H1 (cell line): Measurements from ENCODE around the gene TSPAN6.

Experiments used
- CBX8 ChIP-seq: fragments of 300-800, 300-1000 bp; sonication (generic); IDR thresholded peaks from 2 replicates; pipeline ENCODE4 v1.7.1; 2016; ENCODE audit warnings: low read depth, low read length, borderline replicate concordance
- CEBPB ChIP-seq: IDR thresholded peaks from 2 replicates; pipeline ENCODE4 v1.6.1; 2012; ENCODE audit warnings: low read depth, low read length
- CREB1 ChIP-seq: IDR thresholded peaks from 2 replicates; pipeline ENCODE4 v1.6.1; 2012; ENCODE audit warnings: inconsistent platforms
- EZH2 ChIP-seq: fragments of 200-600 bp; sonication (generic); IDR thresholded peaks from 2 replicates; pipeline ENCODE4 v1.7.1; 2012; ENCODE audit warnings: low read depth, mild to moderate bottlenecking, moderate library complexity, low read length, inconsistent platforms; ENCODE audit not compliant: severe bottlenecking
- FOSL1 ChIP-seq: IDR thresholded peaks from 2 replicates; pipeline ENCODE4 v1.6.1; 2011; ENCODE audit warnings: mild to moderate bottlenecking, low read depth, low read length, moderate library complexity; ENCODE audit not compliant: insufficient read depth
- GTF2F1 ChIP-seq: IDR thresholded peaks from 2 replicates; pipeline ENCODE4 v1.6.1; 2012; ENCODE audit warnings: low read depth, low read length, improper control_type of control experiment, borderline replicate concordance
- POLR2A ChIP-seq, 2 experiments: IDR thresholded peaks; 1 replicate in 1 of 2; 2 replicates in 1 of 2; pipeline ENCODE4 v1.6.1; 2011; ENCODE audit warnings: low read depth in 2 of 2, low read length in 2 of 2, mild to moderate bottlenecking in 2 of 2; ENCODE audit errors: control extremely low read depth in 1 of 2
- SIN3A ChIP-seq, 2 experiments: IDR thresholded peaks in 1 of 2; conservative IDR thresholded peaks in 1 of 2; 2 replicates each; pipeline ENCODE4 v1.6.1; 2011 to 2012; ENCODE audit warnings: low read length in 2 of 2, improper control_type of control experiment in 1 of 2, low read depth in 1 of 2, mild to moderate bottlenecking in 1 of 2
- SP1 ChIP-seq: IDR thresholded peaks from 2 replicates; pipeline ENCODE4 v1.6.1; 2011; ENCODE audit warnings: low read depth, low read length
- TAF1 ChIP-seq: IDR thresholded peaks from 2 replicates; pipeline ENCODE4 v1.6.1; 2011; ENCODE audit warnings: mild to moderate bottlenecking, low read depth, low read length
- USF2 ChIP-seq: IDR thresholded peaks from 2 replicates; pipeline ENCODE4 v1.6.1; 2011; ENCODE audit warnings: low read length, improper control_type of control experiment
- YY1 ChIP-seq: IDR thresholded peaks from 2 replicates; pipeline ENCODE4 v1.6.1; 2011; ENCODE audit warnings: low read depth, mild to moderate bottlenecking, low read length
- TF ChIP-seq, protein P1 (sequence below): IDR thresholded peaks from 2 replicates; pipeline ENCODE4 v1.6.1; 2012; ENCODE audit warnings: low read length, inconsistent platforms
- TF ChIP-seq, protein P2 (sequence below), 3 experiments: IDR thresholded peaks; 1 replicate in 2 of 3; 2 replicates in 1 of 3; pipeline versions ENCODE4 v1.5.1 to v1.6.1; 2011; ENCODE audit warnings: low read length in 3 of 3, mild to moderate bottlenecking in 3 of 3, inconsistent platforms in 2 of 3, low read depth in 1 of 3, moderate library complexity in 1 of 3; ENCODE audit not compliant: insufficient read depth in 1 of 3; ENCODE audit errors: control extremely low read depth in 1 of 3

- TF ChIP-seq SIN3A (conservative IDR thresholded peaks at IDR 0.05 in 1 of 2, IDR thresholded peaks at IDR 0.05 in 1 of 2; ENCODE audit: low read depth in 1 of 2, low read length in 2 of 2) (no peak), FOSL1 (no peak), CEBPB (no peak), SP1 (no peak), YY1 (no peak), TAF1 (no peak), CREB1 (no peak), EZH2 (no peak), CBX8 (no peak), USF2 (no peak), GTF2F1 (no peak), POLR2A (IDR thresholded peaks at IDR 0.05; ENCODE audit: control extremely low read depth in 1 of 2, low read depth in 2 of 2, low read length in 2 of 2) (no peak)
- TF ChIP-seq, protein P1, sequence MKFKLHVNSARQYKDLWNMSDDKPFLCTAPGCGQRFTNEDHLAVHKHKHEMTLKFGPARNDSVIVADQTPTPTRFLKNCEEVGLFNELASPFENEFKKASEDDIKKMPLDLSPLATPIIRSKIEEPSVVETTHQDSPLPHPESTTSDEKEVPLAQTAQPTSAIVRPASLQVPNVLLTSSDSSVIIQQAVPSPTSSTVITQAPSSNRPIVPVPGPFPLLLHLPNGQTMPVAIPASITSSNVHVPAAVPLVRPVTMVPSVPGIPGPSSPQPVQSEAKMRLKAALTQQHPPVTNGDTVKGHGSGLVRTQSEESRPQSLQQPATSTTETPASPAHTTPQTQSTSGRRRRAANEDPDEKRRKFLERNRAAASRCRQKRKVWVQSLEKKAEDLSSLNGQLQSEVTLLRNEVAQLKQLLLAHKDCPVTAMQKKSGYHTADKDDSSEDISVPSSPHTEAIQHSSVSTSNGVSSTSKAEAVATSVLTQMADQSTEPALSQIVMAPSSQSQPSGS: no peak
- TF ChIP-seq, protein P2, sequence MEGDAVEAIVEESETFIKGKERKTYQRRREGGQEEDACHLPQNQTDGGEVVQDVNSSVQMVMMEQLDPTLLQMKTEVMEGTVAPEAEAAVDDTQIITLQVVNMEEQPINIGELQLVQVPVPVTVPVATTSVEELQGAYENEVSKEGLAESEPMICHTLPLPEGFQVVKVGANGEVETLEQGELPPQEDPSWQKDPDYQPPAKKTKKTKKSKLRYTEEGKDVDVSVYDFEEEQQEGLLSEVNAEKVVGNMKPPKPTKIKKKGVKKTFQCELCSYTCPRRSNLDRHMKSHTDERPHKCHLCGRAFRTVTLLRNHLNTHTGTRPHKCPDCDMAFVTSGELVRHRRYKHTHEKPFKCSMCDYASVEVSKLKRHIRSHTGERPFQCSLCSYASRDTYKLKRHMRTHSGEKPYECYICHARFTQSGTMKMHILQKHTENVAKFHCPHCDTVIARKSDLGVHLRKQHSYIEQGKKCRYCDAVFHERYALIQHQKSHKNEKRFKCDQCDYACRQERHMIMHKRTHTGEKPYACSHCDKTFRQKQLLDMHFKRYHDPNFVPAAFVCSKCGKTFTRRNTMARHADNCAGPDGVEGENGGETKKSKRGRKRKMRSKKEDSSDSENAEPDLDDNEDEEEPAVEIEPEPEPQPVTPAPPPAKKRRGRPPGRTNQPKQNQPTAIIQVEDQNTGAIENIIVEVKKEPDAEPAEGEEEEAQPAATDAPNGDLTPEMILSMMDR (IDR thresholded peaks at IDR 0.05; ENCODE audit: control extremely low read depth in 1 of 3, insufficient read depth in 1 of 3, low read depth in 1 of 3, low read length in 3 of 3): no peak
These were observed 10.5 kb upstream of the TSPAN6 start for GRCh38 chrX:100647095-100647494.
